ENCODE measurements around the gene MCM3. TPM values are rescaled to one million over a fixed set of nuclear protein-coding genes. Genes with fewer than 3 reads are reported as not detected.

Gene MCM3
- total RNA-seq, 1 experiment from 2014 or later = 276 TPM

GRCh38 chr6:52305948-52306767, 21.6 kb upstream of the MCM3 start:
- peaks cover 2% of the 10 kb centered on the region for H3K9me3 Mint-ChIP-seq
- ATAC-seq (no peak), DNase-seq (ENCODE audit: low spot score) (no peak)
- ChIA-PET CTCF (interaction anchor here (1.1 to 1.4 kb wide), 3 partner anchors 21 to 101 kb away, joined by 3 to 14 read pairs (median 9); partner anchors contain the start of gene MCM3), POLR2A (interaction anchor here (1.3 kb wide), 1 partner anchor 56 kb away, joined by 4 read pairs; the partner anchor contains the start of gene PAQR8)
- peaks cover 12% of the 10 kb centered on the region for H3K4me1 Mint-ChIP-seq
- H3K4me3 Mint-ChIP-seq = peak overlapping the region; percentile 82
- H3K36me3 Mint-ChIP-seq = no peaks in the 10 kb centered on the region
- H3K27ac Mint-ChIP-seq = no peak overlapping the region
- H3K27me3 Mint-ChIP-seq (ENCODE audit: low read depth) = no peaks in the 10 kb centered on the region; the same call in 1 of the 2 replicates
- TF ChIP-seq NR2C2 (CRISPR knock-in tag; IDR thresholded peaks at IDR 0.05) (no peak), FOXP1 (CRISPR knock-in tag; IDR thresholded peaks at IDR 0.05; ENCODE audit: borderline replicate concordance) (no peak), STAT6 (CRISPR knock-in tag; conservative IDR thresholded peaks at IDR 0.05; ENCODE audit: low read depth) (no peak), SOX15 (CRISPR knock-in tag; IDR thresholded peaks at IDR 0.05) (no peak), MAX (CRISPR knock-in tag; IDR thresholded peaks at IDR 0.05) (no peak), ZNF512 (CRISPR knock-in tag; IDR thresholded peaks at IDR 0.05; ENCODE audit: borderline replicate concordance) (no peak), ERG (CRISPR knock-in tag; IDR thresholded peaks at IDR 0.05) (no peak), ARID4B (CRISPR knock-in tag; IDR thresholded peaks at IDR 0.05; ENCODE audit: borderline replicate concordance) (no peak), ELF4 (CRISPR knock-in tag; IDR thresholded peaks at IDR 0.05; ENCODE audit: low read depth) (no peak), SMAD3 (CRISPR knock-in tag; IDR thresholded peaks at IDR 0.05; ENCODE audit: borderline replicate concordance) (no peak), ZNF425 (CRISPR knock-in tag; conservative IDR thresholded peaks at IDR 0.05) (no peak), FOXJ3 (CRISPR knock-in tag; IDR thresholded peaks at IDR 0.05; ENCODE audit: borderline replicate concordance) (no peak), ZNF532 (CRISPR knock-in tag; IDR thresholded peaks at IDR 0.05; ENCODE audit: borderline replicate concordance) (no peak), E2F4 (CRISPR knock-in tag; IDR thresholded peaks at IDR 0.05; ENCODE audit: borderline replicate concordance, low read depth) (no peak)

Data from WTC11 (cell line).